Activated naive CD4-positive, alpha-beta T cell treated with anti-CD3 and anti-CD28 coated beads, Interleukin-2, amount 50 U/mL, for 16 hours (primary cell): ENCODE measurements around the gene CEP290.

Experiments
- DNase-seq: peaks from one replicate; pipeline ENCODE4 v3.0.0-alpha.2; 2020

CEP290 gene

GRCh38 chr12:88141774-88142609 lies at the start of gene CEP290, which contains the start of gene TMTC3:
CEP290 (minus strand) TSS chr12:88142088; CDS start chr12:88141307, 781 bp downstream.
TMTC3 (plus strand) TSS chr12:88142307; CDS start chr12:88148316, 6,009 bp downstream.
- DNase-seq: peak; percentile 91

- no peak for DNase-seq
These were observed 46.3 kb upstream of the CEP290 start for GRCh38 chr12:88188180-88188579.

GRCh38 chr12:88187571-88187970 lies 45.7 kb upstream of the CEP290 start:
- no peak for DNase-seq

GRCh38 chr12:88185988-88186387 lies 44.1 kb upstream of the CEP290 start:
- no peak for DNase-seq

- DNase-seq: no peak
These were observed 43.4 kb upstream of the CEP290 start for GRCh38 chr12:88185279-88185678.

GRCh38 chr12:88184196-88184595 lies 42.3 kb upstream of the CEP290 start:
- DNase-seq: no peak

GRCh38 chr12:88182416-88182815 lies 40.5 kb upstream of the CEP290 start:
- DNase-seq: no peak

GRCh38 chr12:88181881-88182280 lies 40.0 kb upstream of the CEP290 start:
- DNase-seq: no peak

GRCh38 chr12:88179436-88180014 lies 37.6 kb upstream of the CEP290 start:
- no peak for DNase-seq

GRCh38 chr12:88175544-88175943 lies 33.7 kb upstream of the CEP290 start:
- no peak for DNase-seq

- no peak for DNase-seq
These were observed 31.0 kb upstream of the CEP290 start for GRCh38 chr12:88172844-88173407.

GRCh38 chr12:88167384-88167783 lies 25.5 kb upstream of the CEP290 start:
- DNase-seq: no peak

- DNase-seq: no peak
These were observed 24.3 kb upstream of the CEP290 start for GRCh38 chr12:88166179-88166578.

GRCh38 chr12:88163371-88163770 lies 21.5 kb upstream of the CEP290 start:
- no peak for DNase-seq

GRCh38 chr12:88156075-88156654 lies 14.3 kb upstream of the CEP290 start:
- DNase-seq: no peak

GRCh38 chr12:88153959-88154358 lies 12.1 kb upstream of the CEP290 start:
- no peak for DNase-seq

GRCh38 chr12:88150063-88150462 lies 8.2 kb upstream of the CEP290 start:
- no peak for DNase-seq

GRCh38 chr12:88145567-88146505 lies 3.9 kb upstream of the CEP290 start:
- DNase-seq: no peak

GRCh38 chr12:88144546-88145468 lies 2.9 kb upstream of the CEP290 start:
- no peak for DNase-seq

- no peak for DNase-seq
These were observed 2.1 kb upstream of the CEP290 start for GRCh38 chr12:88144037-88144436.

- DNase-seq: peak; percentile 32
These were observed 713 bp upstream of the CEP290 start for GRCh38 chr12:88142610-88142991.

- DNase-seq: no peak
These were observed 489 bp downstream of the CEP290 start for GRCh38 chr12:88141425-88141773.
